K562 (cell line): ENCODE measurements around the gene ZMPSTE24. TPM values are rescaled to one million over a fixed set of nuclear protein-coding genes. Genes with fewer than 3 reads are reported as not detected.

Experiments
- ATAC-seq: fragments of 200-7000 bp; cut with Tn5 transposase; 3 replicates; pipeline ENCODE4 v1.9.1; 2020; ENCODE audit warnings: moderate library complexity
- BruUV-seq: library from RNA; stranded (reverse); fragments of 400-500 nt; replicated peaks from 2 replicates; lab custom pipeline; 2021; lab: Mats Ljungman, UMichigan
- CTCF ChIA-PET: fragments of 300-600 bp; formaldehyde crosslinking; extraction: SDS; loops from one replicate; lab custom pipeline; 2021; ENCODE audit warnings: low intra/inter-chr PET ratio; lab: Yijun Ruan, JAX
- POLR2A ChIA-PET: fragments of 300-600, 350-650 bp; sonication (Branson Sonifier 250); formaldehyde crosslinking; extraction: SDS; loops from one replicate; lab custom pipeline; 2021; ENCODE audit warnings: antibody characterized with exemption, inconsistent platforms; lab: Yijun Ruan, JAX
- DNase-seq, 4 experiments: peaks; one replicate each; pipeline versions ENCODE4 v3.0.0 to v3.0.0-alpha.2; 2011 to 2018; ENCODE audit warnings: low spot score in 3 of 4, mixed read lengths in 3 of 4; ENCODE audit errors: extremely low read depth in 1 of 4
- FAIRE-seq: peaks from 2 replicates; lab custom pipeline; 2011; peaks lifted over from hg19 to GRCh38; lab: Jason Lieb, UNC
- H2AFZ ChIP-seq: 2 replicates; pipeline ENCODE4 v1.6.0; 2011; ENCODE audit warnings: low read depth, low read length, control low read depth, inconsistent platforms
- H3K27ac ChIP-seq: fragments of 200-600 bp; 3 replicates; pipeline ENCODE4 v1.8.0; 2011; ENCODE audit warnings: low read depth, mild to moderate bottlenecking, control low read depth, inconsistent platforms, low read length, moderate library complexity, mixed read lengths; ENCODE audit errors: extremely low read depth
- H3K27me3 ChIP-seq, 2 experiments: fragments of 300-600 bp in 1 of 2; 2 replicates in 1 of 2; 3 replicates in 1 of 2; pipeline versions ENCODE4 v1.6.0 to v1.8.0; 2011; ENCODE audit warnings: inconsistent platforms in 2 of 2, low read length in 2 of 2, mild to moderate bottlenecking in 1 of 2, mixed read lengths in 1 of 2, moderate library complexity in 1 of 2; ENCODE audit not compliant: control insufficient read depth in 2 of 2, insufficient read depth in 2 of 2
- H3K36me3 ChIP-seq: fragments of 300-600 bp; 3 replicates; pipeline ENCODE4 v1.8.0; 2011; ENCODE audit warnings: mild to moderate bottlenecking, low read length, inconsistent platforms; ENCODE audit not compliant: control insufficient read depth, insufficient read depth
- H3K4me1 ChIP-seq, 2 experiments: fragments of 200-600 bp in 1 of 2; replicated peaks in 1 of 2; 2 replicates in 1 of 2; 3 replicates in 1 of 2; pipeline versions ENCODE4 v1.5.1 to v1.8.0; 2011; ENCODE audit warnings: inconsistent platforms in 2 of 2, low read length in 2 of 2, mild to moderate bottlenecking in 1 of 2, mixed read lengths in 1 of 2, moderate library complexity in 1 of 2; ENCODE audit not compliant: control insufficient read depth in 2 of 2, insufficient read depth in 2 of 2
- H3K4me2 ChIP-seq: 2 replicates; pipeline ENCODE4 v1.6.1; 2011; ENCODE audit warnings: low read length, control low read depth, inconsistent platforms, mixed read lengths; ENCODE audit not compliant: insufficient read depth
- H3K4me3 ChIP-seq: fragments of 200-600 bp; sonication (generic), shearing (Covaris generic); 2 replicates; pipeline ENCODE4 v1.5.1; 2016; ENCODE audit warnings: control low read depth, inconsistent platforms
- H3K79me2 ChIP-seq: fragments of 200-600 bp; 3 replicates; pipeline ENCODE4 v1.8.0; 2011; ENCODE audit warnings: low read length, inconsistent platforms; ENCODE audit not compliant: control insufficient read depth, insufficient read depth
- H3K9ac ChIP-seq, 2 experiments: 2 replicates each; pipeline versions ENCODE4 v1.6.0 to v1.6.1; 2011; ENCODE audit warnings: low read depth in 2 of 2, low read length in 2 of 2, control low read depth in 1 of 2, inconsistent platforms in 1 of 2, mild to moderate bottlenecking in 1 of 2, mixed read lengths in 1 of 2; ENCODE audit not compliant: insufficient read depth in 1 of 2
- H3K9me1 ChIP-seq: one replicate; pipeline ENCODE4 v1.6.0; 2011; ENCODE audit warnings: inconsistent platforms, mild to moderate bottlenecking, low read length, moderate library complexity; ENCODE audit not compliant: control insufficient read depth, insufficient read depth
- H3K9me3 ChIP-seq: replicated peaks from 2 replicates; pipeline ENCODE4 v1.5.1; 2011; ENCODE audit warnings: low read depth, low read length, inconsistent platforms; ENCODE audit not compliant: control insufficient read depth, insufficient read depth
- H4K20me1 ChIP-seq: replicated peaks from 2 replicates; pipeline ENCODE4 v1.6.1; 2011; ENCODE audit warnings: low read length, inconsistent platforms, mixed read lengths; ENCODE audit not compliant: control insufficient read depth, insufficient read depth
- E2F5 ChIP-seq: sonication (generic); formaldehyde crosslinking; IDR thresholded peaks from 2 replicates; pipeline ENCODE4 v1.8.0; 2022; ENCODE audit warnings: mild to moderate bottlenecking, missing genetic modification reagents
- KLF1 ChIP-seq: fragments of 450-650 bp; IDR thresholded peaks from 2 replicates; pipeline ENCODE4 v1.6.1; 2016; ENCODE audit warnings: missing genetic modification characterization, missing compliant biosample characterization
- LEF1 ChIP-seq: fragments of 450-650 bp; IDR thresholded peaks from 2 replicates; pipeline ENCODE4 v1.6.1; 2016; ENCODE audit warnings: mild to moderate bottlenecking
- PKNOX1 ChIP-seq: fragments of 450-650 bp; IDR thresholded peaks from 2 replicates; pipeline ENCODE4 v1.6.1; 2016
- SIRT6 ChIP-seq: IDR thresholded peaks from one replicate; pipeline ENCODE4 v1.6.1; 2012; ENCODE audit warnings: low read depth, mild to moderate bottlenecking, control low read depth, inconsistent platforms, low read length, moderate library complexity
- TCF15 ChIP-seq: fragments of 250-450 bp; sonication (Bioruptor Pico); IDR thresholded peaks from 2 replicates; pipeline ENCODE4 v1.8.0; 2022; ENCODE audit warnings: moderate library complexity, mild to moderate bottlenecking, inconsistent platforms
- ZNF165 ChIP-seq: fragments of 250-450 bp; sonication (Bioruptor Pico); IDR thresholded peaks from 2 replicates; pipeline ENCODE4 v1.4.0; 2020; ENCODE audit warnings: borderline replicate concordance
- ZNF717 ChIP-seq: fragments of 250-450 bp; sonication (Bioruptor Pico); IDR thresholded peaks from 2 replicates; pipeline ENCODE4 v1.5.0; 2021
- WGBS: fragments of 100-300 bp; shearing (Covaris generic); methylation state at CpG from one replicate; pipeline ENCODE4 v1.1.6; 2016; ENCODE audit warnings: low coverage, mixed read lengths; ENCODE audit not compliant: insufficient coverage; ENCODE audit errors: missing lambda C conversion rate; 5-methylcytosine and 5-hydroxymethylcytosine counted together
- in situ Hi-C: fragments of 300-500 bp; cut with MboI; formaldehyde crosslinking; loops from 4 replicates; pipeline ENCODE4 v1.15.0; 2018; ENCODE audit warnings: inconsistent platforms, mixed read lengths
- intact Hi-C: fragments of 100-400 bp; cut with micrococcal nuclease; formaldehyde crosslinking; loops from 2 replicates; pipeline ENCODE4 v1.14.2; 2022
- polyA plus RNA-seq, 8 experiments: library from polyadenylated mRNA; depleted of rRNA in 4 of 8; stranded (reverse) in 5 of 8; unstranded in 3 of 8; fragments of >200 nt; fragmentation: Nextera tagmentation in 2 of 8; fragmentation: Illumina TruSeq in 1 of 8; extraction: Ambion mirVana in 2 of 8; extraction: Trizol in 1 of 8; gene quantifications; 2 replicates each; pipeline versions ENCODE4 v1.2.1 to v1.2.3, GENCODE V29; 2011 to 2014; ENCODE audit warnings: inconsistent platforms in 1 of 8, missing spikeins in 1 of 8
- total RNA-seq, 7 experiments: library from RNA; depleted of rRNA in 6 of 7; stranded (reverse); fragments of >200 nt in 6 of 7; fragmentation: Illumina TruSeq in 2 of 7; extraction: Trizol in 2 of 7; gene quantifications; 2 replicates each; pipeline versions ENCODE4 v1.2.1 to v1.2.3, GENCODE V29; 2011 to 2021; ENCODE audit warnings: low replicate concordance in 1 of 7

Gene ZMPSTE24
- total and polyA plus RNA-seq, 9 of the 15 experiments (the other 6 are each of a cell fraction or from before 2014, with no cell fraction given): 30.7 to 75.9 (median 64.3) TPM

- peak overlapping the region; percentile 50 for H2AFZ ChIP-seq
- no peaks in the 10 kb centered on the region for H3K79me2 ChIP-seq
- H3K4me2 ChIP-seq: peak overlapping the region; percentile 34; the same call in 1 of the 2 replicates
- TF ChIP-seq ZNF717 (CRISPR knock-in tag) (no peak), KLF1 (tag) (no peak), LEF1 (no peak), SIRT6 (no peak), TCF15 (CRISPR knock-in tag) (0 out of 2 replicates have a peak, but pooled peaks have one; percentile 16), ZNF165 (CRISPR knock-in tag) (no peak), PKNOX1 (peak; percentile 79), E2F5 (CRISPR knock-in tag) (no peak)
- no peaks in the 10 kb centered on the region for H4K20me1 ChIP-seq
- 45% methylated on average over 5 of the region's 5 CpGs for whole genome bisulfite sequencing
- no peaks in the 10 kb centered on the region; a peak in 1 of 5 replicates for H3K27me3 ChIP-seq
- in situ Hi-C loops: no loop called here
- no peaks in the 10 kb centered on the region for H3K9me3 ChIP-seq
- H3K36me3 ChIP-seq: no peaks in the 10 kb centered on the region
- peaks cover 29 to 56% of the 10 kb centered on the region in 2 experiments for H3K4me1 ChIP-seq
- BruUV-seq: no TSS peak
- no peak overlapping the region for H3K4me3 ChIP-seq
- intact Hi-C loops: no loop called here
- POLR2A ChIA-PET: interaction anchor here (0.8 kb wide), 1 partner anchor 150 kb away, joined by 3 read pairs; no protein-coding TSS in a partner anchor
- DNase-seq (no peak), FAIRE-seq (no peak), ATAC-seq (no peak)
- H3K27ac ChIP-seq: no peak overlapping the region
- H3K9me1 ChIP-seq: no peaks in the 10 kb centered on the region
- peak overlapping the region in 1 of 2 experiments; percentile 43; a peak in 2 of 4 replicates for H3K9ac ChIP-seq
- CTCF ChIA-PET: no interaction called here
Measured at GRCh38 chr1:40311692-40312091, 53.7 kb downstream of the ZMPSTE24 start.
